Heart left ventricle (tissue), 13 donors: ENCODE results near the gene NNMT.

ENCODE experiments used
- CTCF ChIP-seq, 12 donors: fragments of 200-600 bp; sonication (generic) in 4 of 12; IDR thresholded peaks; one replicate each; pipeline versions ENCODE4 v1.5.0 to v1.8.0; 2018 to 2022; ENCODE audit warnings: antibody characterized with exemption in 12 of 12, mild to moderate bottlenecking in 5 of 12
- POLR2A ChIP-seq, 2 donors: fragments of 450-650 bp; IDR thresholded peaks; one replicate each; pipeline ENCODE4 v1.6.1; 2017; ENCODE audit warnings: antibody characterized with exemption in 2 of 2, mild to moderate bottlenecking in 2 of 2, moderate library complexity in 2 of 2
- donor health status: ischemic (EF 13 %, LVEDD 7.1; RV severe dilation, severe dysfunction).
- donor health status: DM: no; HTN: yes; CAD: no.
- donor health status: DM: no; HTN: no; CAD: no.
- donor health status: ischemic (EF 25% LVEDD 6.9; RV normal size, moderate dysfunction).
- donor health status: ischemic (EF 25% LVEDD 5.7; RV mildly dilated, moderate dysfunction).
- donor health status: ischemic (EF 35%, LVEDD 5.7; RV mildly dilated, moderate dysfunction).
- donor health status: nonischemic (EF 11% LVEDD 7.7; RV severe dilation, severe dysfunction).
- donor health status: DM: yes; HTN: yes; CAD: no.
- donor health status: PGD.
- donor health status: ischemic (EF 29% LVEDD 5.4; RV normal size, mild dysfunction).
- donor health status: nonischemic (EF 23%, LVEDD 6.1; RV moderate dilation, normal function).

GRCh38 chr11:114251815-114252337, 44.3 kb upstream of the NNMT start:
- no peak for TF ChIP-seq CTCF (IDR thresholded peaks at IDR 0.05)
- TF ChIP-seq POLR2A (IDR thresholded peaks at IDR 0.05), result no peak
